ENCODE results near the gene EXOG.

Gene EXOG

GRCh38 chr3:38496131-38496910 is at the start of gene EXOG:
EXOG (plus strand) TSS chr3:38496340; CDS start chr3:38496368, 28 bp downstream.
- peak; percentile 95 for DNase-seq (ENCODE audit: low spot score)

GRCh38 chr3:38446812-38447211 is 49.3 kb upstream of the EXOG start:
- DNase-seq (ENCODE audit: low spot score): no peak

GRCh38 chr3:38450853-38451252 is 45.3 kb upstream of the EXOG start:
- DNase-seq (ENCODE audit: low spot score): no peak

GRCh38 chr3:38453075-38453912 is 42.8 kb upstream of the EXOG start, which contains the start of gene ACVR2B:
ACVR2B (plus strand) TSS chr3:38453890; CDS start chr3:38454323, 433 bp downstream.
- peak; percentile 70 for DNase-seq (ENCODE audit: low spot score)

GRCh38 chr3:38453913-38454177 is 42.3 kb upstream of the EXOG start:
- DNase-seq (ENCODE audit: low spot score): no peak

GRCh38 chr3:38454178-38454883 is 41.8 kb upstream of the EXOG start:
- DNase-seq (ENCODE audit: low spot score): peak; percentile 17

- peak; percentile 21 for DNase-seq (ENCODE audit: low spot score)
Observed at GRCh38 chr3:38454884-38455638, 41.1 kb upstream of the EXOG start.

- no peak for DNase-seq (ENCODE audit: low spot score)
Observed at GRCh38 chr3:38455639-38456430, 40.3 kb upstream of the EXOG start.

- no peak for DNase-seq (ENCODE audit: low spot score)
Observed at GRCh38 chr3:38457111-38458003, 38.8 kb upstream of the EXOG start.

- DNase-seq (ENCODE audit: low spot score): no peak
Observed at GRCh38 chr3:38458796-38459498, 37.2 kb upstream of the EXOG start.

GRCh38 chr3:38459499-38460048 is 36.6 kb upstream of the EXOG start:
- DNase-seq (ENCODE audit: low spot score): no peak

- no peak for DNase-seq (ENCODE audit: low spot score)
Observed at GRCh38 chr3:38460377-38461270, 35.5 kb upstream of the EXOG start.

GRCh38 chr3:38465588-38466154 is 30.5 kb upstream of the EXOG start:
- DNase-seq (ENCODE audit: low spot score): no peak

- DNase-seq (ENCODE audit: low spot score): no peak
Observed at GRCh38 chr3:38468765-38469164, 27.4 kb upstream of the EXOG start.

GRCh38 chr3:38469852-38470251 is 26.3 kb upstream of the EXOG start:
- DNase-seq (ENCODE audit: low spot score): no peak

GRCh38 chr3:38471260-38471857 is 24.8 kb upstream of the EXOG start:
- DNase-seq (ENCODE audit: low spot score): no peak

- DNase-seq (ENCODE audit: low spot score): no peak
Observed at GRCh38 chr3:38472342-38472741, 23.8 kb upstream of the EXOG start.
